HepG2 (cell line): ENCODE measurements around the gene RUVBL1. TPM values are rescaled to one million over a fixed set of nuclear protein-coding genes. Genes with fewer than 3 reads are reported as not detected.

Experiments used
- AKAP8 ChIP-seq: sonication (generic); formaldehyde crosslinking; IDR thresholded peaks from 2 replicates; pipeline ENCODE4 v1.5.1; 2020; ENCODE audit warnings: mild to moderate bottlenecking, missing genetic modification reagents
- ATF7 ChIP-seq, 2 experiments: fragments of 450-650 bp in 1 of 2; sonication (generic) in 1 of 2; formaldehyde crosslinking in 1 of 2; IDR thresholded peaks; 2 replicates each; pipeline versions ENCODE4 v1.4.0 to v1.6.1; 2016 to 2020; ENCODE audit warnings: antibody characterized with exemption in 1 of 2, mild to moderate bottlenecking in 1 of 2, missing genetic modification reagents in 1 of 2
- ATRX ChIP-seq: sonication (generic); formaldehyde crosslinking; IDR thresholded peaks from 2 replicates; pipeline ENCODE4 v1.4.0; 2020; ENCODE audit warnings: missing genetic modification reagents, borderline replicate concordance
- CC2D1A ChIP-seq: sonication (generic); formaldehyde crosslinking; IDR thresholded peaks from 2 replicates; pipeline ENCODE4 v1.8.1; 2023; ENCODE audit warnings: mild to moderate bottlenecking, missing genetic modification reagents
- HCFC1 ChIP-seq: fragments of 150-350 bp; IDR thresholded peaks from 2 replicates; pipeline ENCODE4 v1.6.1; 2014; ENCODE audit warnings: low read depth, low read length
- KLF11 ChIP-seq: IDR thresholded peaks from 2 replicates; pipeline ENCODE4 v1.6.1; 2016; ENCODE audit warnings: missing compliant biosample characterization
- NFYC ChIP-seq: IDR thresholded peaks from 2 replicates; pipeline ENCODE4 v1.6.1; 2016; ENCODE audit warnings: missing genetic modification reagents, missing compliant biosample characterization
- PHB2 ChIP-seq: fragments of 450-650 bp; IDR thresholded peaks from 2 replicates; pipeline ENCODE4 v1.6.1; 2018; ENCODE audit not compliant: partially characterized antibody
- PRMT3 ChIP-seq: sonication (generic); formaldehyde crosslinking; IDR thresholded peaks from 2 replicates; pipeline ENCODE4 v1.8.1; 2022; ENCODE audit warnings: low read depth, mild to moderate bottlenecking, moderate library complexity, missing genetic modification reagents, borderline replicate concordance
- PRPF4 ChIP-seq: fragments of 200-400 bp; formaldehyde crosslinking; IDR thresholded peaks from 2 replicates; pipeline ENCODE4 v1.6.1; 2016; ENCODE audit warnings: low read length, low read depth; ENCODE audit not compliant: poor library complexity, severe bottlenecking
- RFX5 ChIP-seq: IDR thresholded peaks from 2 replicates; pipeline ENCODE4 v1.6.1; 2011; ENCODE audit warnings: low read depth, low read length, improper control_type of control experiment
- RORA ChIP-seq: sonication (generic); formaldehyde crosslinking; IDR thresholded peaks from 2 replicates; pipeline ENCODE4 v1.5.0; 2020; ENCODE audit warnings: mild to moderate bottlenecking, missing genetic modification reagents, moderate library complexity
- STAT6 ChIP-seq: sonication (generic); formaldehyde crosslinking; IDR thresholded peaks from 2 replicates; pipeline ENCODE4 v1.4.0; 2020; ENCODE audit warnings: missing genetic modification reagents, mild to moderate bottlenecking, borderline replicate concordance
- SUZ12 ChIP-seq: fragments of 150-350 bp; IDR thresholded peaks from 2 replicates; pipeline ENCODE4 v1.6.1; 2014; ENCODE audit warnings: low read depth, low read length
- TBP ChIP-seq: sonication (generic); formaldehyde crosslinking; IDR thresholded peaks from 2 replicates; pipeline ENCODE4 v1.5.0; 2020; ENCODE audit warnings: missing genetic modification reagents
- ZMAT3 ChIP-seq: sonication (generic); formaldehyde crosslinking; conservative IDR thresholded peaks from 2 replicates; pipeline ENCODE4 v1.7.0; 2021; ENCODE audit warnings: missing genetic modification reagents
- ZMAT5 ChIP-seq: sonication (generic); formaldehyde crosslinking; IDR thresholded peaks from 2 replicates; pipeline ENCODE4 v1.5.0; 2020; ENCODE audit warnings: mild to moderate bottlenecking, low read depth, missing genetic modification reagents, borderline replicate concordance
- ZNF160 ChIP-seq: sonication (generic); formaldehyde crosslinking; IDR thresholded peaks from 2 replicates; pipeline ENCODE4 v1.8.0; 2022; ENCODE audit warnings: mild to moderate bottlenecking, inconsistent platforms, missing genetic modification reagents
- ZNF234 ChIP-seq: sonication (generic); formaldehyde crosslinking; conservative IDR thresholded peaks from 2 replicates; pipeline ENCODE4 v1.5.1; 2020; ENCODE audit warnings: mild to moderate bottlenecking, missing genetic modification reagents
- ZNF317 ChIP-seq: sonication (generic); formaldehyde crosslinking; IDR thresholded peaks from 2 replicates; pipeline ENCODE4 v1.5.0; 2020; ENCODE audit warnings: mild to moderate bottlenecking, missing genetic modification reagents
- ZNF382 ChIP-seq: sonication (generic); formaldehyde crosslinking; IDR thresholded peaks from 2 replicates; pipeline ENCODE4 v1.5.0; 2020; ENCODE audit warnings: missing genetic modification reagents, mild to moderate bottlenecking, borderline replicate concordance
- ZNF766 ChIP-seq: sonication (generic); formaldehyde crosslinking; IDR thresholded peaks from 2 replicates; pipeline ENCODE4 v1.5.0; 2020; ENCODE audit warnings: missing genetic modification reagents, borderline replicate concordance
- ZSCAN20 ChIP-seq: sonication (generic); formaldehyde crosslinking; IDR thresholded peaks from 2 replicates; pipeline ENCODE4 v1.4.0; 2020; ENCODE audit warnings: missing genetic modification reagents, mild to moderate bottlenecking, borderline replicate concordance
- ZSCAN21 ChIP-seq: sonication (generic); formaldehyde crosslinking; IDR thresholded peaks from 2 replicates; pipeline ENCODE4 v1.8.0; 2022; ENCODE audit warnings: mild to moderate bottlenecking, missing genetic modification reagents, moderate library complexity, borderline replicate concordance
- ZSCAN22 ChIP-seq: sonication (generic); formaldehyde crosslinking; IDR thresholded peaks from 2 replicates; pipeline ENCODE4 v1.4.0; 2020; ENCODE audit warnings: mild to moderate bottlenecking, missing genetic modification reagents
- ZSCAN25 ChIP-seq: sonication (generic); formaldehyde crosslinking; IDR thresholded peaks from 2 replicates; pipeline ENCODE4 v1.8.0; 2022; ENCODE audit warnings: mild to moderate bottlenecking, missing genetic modification reagents
- ZUFSP ChIP-seq: sonication (generic); formaldehyde crosslinking; IDR thresholded peaks from 2 replicates; pipeline ENCODE4 v1.9.0; 2021; ENCODE audit warnings: missing genetic modification reagents, mild to moderate bottlenecking, borderline replicate concordance
- polyA plus RNA-seq, 8 experiments: library from polyadenylated mRNA; depleted of rRNA in 3 of 8; stranded (reverse) in 7 of 8; unstranded in 1 of 8; fragments of >200 nt; fragmentation: Illumina TruSeq in 4 of 8; extraction: Trizol in 4 of 8; gene quantifications; 2 replicates each; pipeline versions ENCODE4 v1.2.1 to v1.2.3, GENCODE V29; 2011 to 2016; ENCODE audit warnings: low read depth in 4 of 8, missing spikeins in 1 of 8, mixed read lengths in 1 of 8; ENCODE audit not compliant: insufficient read depth in 1 of 8
- total RNA-seq, 5 experiments: library from RNA; depleted of rRNA; stranded (reverse); fragments of >200 nt; fragmentation: Illumina TruSeq; extraction: Trizol; gene quantifications; 2 replicates each; pipeline ENCODE4 v1.2.3, GENCODE V29; 2016; ENCODE audit warnings: low read depth in 1 of 5

RUVBL1 gene
- total and polyA plus RNA-seq, 2 of the 13 experiments (the other 11 are each of a cell fraction or from before 2014, with no cell fraction given): 32.7 to 86.3 TPM

GRCh38 chr3:128167973-128168674, 44.5 kb upstream of the RUVBL1 start (continued):
- TF ChIP-seq PRPF4: no peak
- TF ChIP-seq PRMT3: no peak
- TF ChIP-seq ZSCAN22 (CRISPR knock-in tag): no peak
- TF ChIP-seq ZMAT3 (CRISPR knock-in tag): no peak
- 0 out of 2 replicates have a peak, but pooled peaks have one; percentile 32 for TF ChIP-seq ZSCAN25 (CRISPR knock-in tag)
- TF ChIP-seq RFX5: peak; percentile 26; the same call in 1 of the 2 replicates
- TF ChIP-seq ZNF317 (CRISPR knock-in tag): no peak; the same call in 1 of the 2 replicates
- no peak for TF ChIP-seq KLF11
- TF ChIP-seq STAT6 (CRISPR knock-in tag): no peak
- no peak for TF ChIP-seq ATRX (CRISPR knock-in tag)
- TF ChIP-seq ZUFSP (CRISPR knock-in tag): no peak
- no peak for TF ChIP-seq ZMAT5 (CRISPR knock-in tag)
- TF ChIP-seq HCFC1: no peak
- no peak for TF ChIP-seq PHB2
- TF ChIP-seq ZNF382: no peak
- TF ChIP-seq RORA (CRISPR knock-in tag): 0 out of 2 replicates have a peak, but pooled peaks have one; percentile 57
- TF ChIP-seq ZNF766 (CRISPR knock-in tag): no peak
- no peak for TF ChIP-seq TBP (CRISPR knock-in tag)
- peak; percentile 49; the same call in 1 of the 2 replicates for TF ChIP-seq NFYC (CRISPR knock-in tag)
- TF ChIP-seq ZSCAN20 (CRISPR knock-in tag): no peak
- TF ChIP-seq ZSCAN21: no peak
- TF ChIP-seq AKAP8: no peak
- no peak for TF ChIP-seq ZNF160 (CRISPR knock-in tag)
- no peak for TF ChIP-seq ZNF234 (CRISPR knock-in tag)
- no peak for TF ChIP-seq CC2D1A
- TF ChIP-seq SUZ12: no peak
- no peak for TF ChIP-seq ATF7 (IDR thresholded peaks at IDR 0.05)
- TF ChIP-seq ATF7 (CRISPR knock-in tag; IDR thresholded peaks at IDR 0.05): 0 out of 2 replicates have a peak, but pooled peaks have one; percentile 40
